ENCODE measurements around the gene GK. TPM values are rescaled to one million over a fixed set of nuclear protein-coding genes. Genes with fewer than 3 reads are reported as not detected.
"Not testable (repeated sequence)": the region's sequence is repeated elsewhere in the genome, so short reads cannot be mapped to it uniquely, and the experiment has no call there.

Gene GK
- total RNA-seq, 1 experiment from 2014 or later: 7.8 TPM

DNA sequence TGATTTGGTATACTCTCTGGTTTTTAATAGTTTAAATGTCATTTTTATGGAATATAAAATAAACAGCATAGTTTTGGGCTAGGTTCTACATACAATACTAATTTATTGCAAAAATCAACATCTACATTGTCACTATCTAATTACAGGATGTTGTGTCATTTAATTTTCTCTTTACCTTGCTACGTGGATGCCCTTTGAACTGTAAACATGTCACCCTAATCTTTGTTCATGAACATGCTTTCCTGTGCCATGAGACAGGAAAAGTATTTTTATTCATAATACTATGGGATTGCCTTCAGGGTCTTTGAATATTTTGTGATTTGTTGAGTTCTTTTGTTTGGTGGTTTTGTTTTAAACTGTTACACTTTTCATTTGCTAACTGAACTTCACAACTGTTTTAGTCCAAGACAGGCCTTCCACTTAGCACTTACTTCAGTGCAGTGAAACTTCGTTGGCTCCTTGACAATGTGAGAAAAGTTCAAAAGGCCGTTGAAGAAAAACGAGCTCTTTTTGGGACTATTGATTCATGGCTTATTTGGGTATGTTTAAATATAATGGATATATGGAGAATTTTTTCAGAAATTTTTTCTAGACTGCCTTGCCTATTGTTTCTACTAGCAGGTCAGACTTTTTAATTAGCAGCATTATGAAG lies 40.9 kb downstream of the GK start:
- no peak for DNase-seq (ENCODE audit: low read depth)

DNA sequence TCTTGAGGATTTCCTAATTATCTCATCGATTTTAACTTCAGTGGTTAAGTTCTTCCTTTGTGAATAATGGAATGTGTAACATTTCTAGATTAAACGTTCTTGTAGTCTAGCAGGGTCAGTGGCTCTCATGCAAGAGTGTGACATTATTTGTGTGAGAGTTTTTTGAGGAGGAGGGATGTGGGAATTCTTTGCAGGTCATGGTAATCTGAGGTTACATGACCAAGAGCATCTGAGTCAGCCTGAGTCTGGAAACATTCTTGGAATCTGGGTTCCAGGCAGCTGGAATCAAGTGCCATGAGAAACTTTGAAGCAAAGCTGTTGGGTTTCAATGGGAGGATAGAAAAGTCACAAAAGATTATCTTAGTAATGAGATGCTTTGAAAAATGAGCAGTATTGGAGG lies 49.5 kb downstream of the GK start:
- peak; percentile 21 for DNase-seq (ENCODE audit: low read depth)

DNA sequence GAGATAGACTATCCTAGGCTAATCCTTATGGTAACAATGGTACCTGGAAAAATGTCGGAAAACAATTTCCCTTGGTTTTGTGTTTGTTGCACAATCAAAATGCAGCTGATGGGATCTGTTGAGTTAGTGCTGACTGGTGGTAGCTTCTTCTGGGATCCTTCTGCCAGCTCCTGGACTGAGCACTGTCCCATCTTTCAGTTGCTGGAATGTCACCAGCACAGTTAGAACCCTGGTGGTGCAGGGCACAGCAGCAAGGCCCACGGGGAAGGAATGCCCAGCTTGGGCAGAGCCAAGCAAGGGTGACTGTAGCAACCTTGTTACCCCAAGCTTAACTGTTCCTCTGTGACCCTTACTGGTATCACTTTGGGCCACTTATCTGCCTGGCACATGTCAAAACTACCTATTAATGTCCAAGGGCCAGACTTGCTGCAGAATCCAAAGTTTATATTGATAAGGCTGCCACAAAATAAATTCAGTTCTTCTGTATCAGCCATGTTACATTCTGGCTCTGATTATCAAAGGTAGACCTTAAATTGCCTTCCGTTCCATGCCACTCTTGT lies 53.1 kb downstream of the GK start:
- DNase-seq (ENCODE audit: low read depth): no peak

DNA sequence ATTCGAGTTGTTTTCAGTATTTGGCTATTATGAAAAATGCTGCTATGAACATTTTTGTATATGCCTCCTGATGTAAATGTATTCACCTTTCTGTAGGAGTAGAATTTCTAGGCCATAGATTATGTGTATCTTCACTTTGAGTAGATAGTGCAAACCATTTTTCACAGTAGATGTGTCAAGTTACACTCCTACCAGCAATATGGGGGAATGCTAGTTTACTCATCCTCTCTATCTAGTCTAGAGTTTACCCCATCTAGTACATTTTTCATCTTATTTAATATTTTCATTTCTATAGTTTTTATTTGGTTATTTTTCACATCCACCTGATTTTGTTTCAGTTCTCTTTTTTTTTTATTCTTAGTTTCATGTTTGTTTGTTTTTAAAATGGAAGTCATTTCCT lies 59.0 kb downstream of the GK start:
- DNase-seq (ENCODE audit: low read depth): no peak

DNA sequence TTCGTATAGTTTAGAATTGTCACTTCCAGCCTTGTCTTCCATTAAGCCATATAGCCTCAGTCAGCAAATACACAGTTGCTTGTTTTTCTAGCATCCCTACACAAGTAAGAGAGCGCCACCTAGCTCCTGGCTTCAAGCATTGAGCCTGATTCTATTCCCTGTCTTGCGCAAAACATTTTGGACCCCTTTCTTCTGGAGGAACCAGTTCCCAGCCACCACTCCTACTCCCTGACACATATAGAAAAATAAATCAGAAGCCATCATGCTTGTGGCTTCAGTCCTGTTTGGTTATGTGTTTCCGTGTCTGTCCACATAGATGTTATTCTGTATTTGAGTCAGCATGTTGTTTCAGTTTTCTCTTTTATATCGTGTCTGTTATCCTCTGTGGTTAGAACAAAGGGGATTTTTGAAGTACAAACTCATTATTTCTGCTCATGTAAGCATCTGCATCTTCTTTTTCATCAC lies 59.9 kb downstream of the GK start:
- peak; percentile 25 for DNase-seq (ENCODE audit: low read depth)

DNA sequence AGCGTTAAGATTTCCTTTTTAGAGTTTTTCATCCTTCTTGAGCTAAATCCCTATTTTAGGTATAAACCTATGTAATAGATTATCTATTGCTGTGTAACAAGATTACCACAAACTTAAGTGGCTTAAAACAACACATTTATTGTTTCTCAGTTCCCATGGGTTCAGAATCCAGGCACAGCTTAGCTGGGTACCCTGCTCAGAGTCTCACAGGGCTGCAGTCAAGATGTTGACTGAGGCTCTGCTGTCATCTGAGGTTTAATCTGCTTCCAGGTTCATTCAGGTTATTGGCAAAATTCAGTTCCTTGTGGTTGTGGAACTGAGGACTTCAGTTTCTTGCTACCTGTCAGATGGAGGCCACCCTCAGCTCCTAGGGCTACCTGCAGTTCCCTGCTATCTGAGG lies 60.9 kb downstream of the GK start:
- no peak for DNase-seq (ENCODE audit: low read depth)

DNA sequence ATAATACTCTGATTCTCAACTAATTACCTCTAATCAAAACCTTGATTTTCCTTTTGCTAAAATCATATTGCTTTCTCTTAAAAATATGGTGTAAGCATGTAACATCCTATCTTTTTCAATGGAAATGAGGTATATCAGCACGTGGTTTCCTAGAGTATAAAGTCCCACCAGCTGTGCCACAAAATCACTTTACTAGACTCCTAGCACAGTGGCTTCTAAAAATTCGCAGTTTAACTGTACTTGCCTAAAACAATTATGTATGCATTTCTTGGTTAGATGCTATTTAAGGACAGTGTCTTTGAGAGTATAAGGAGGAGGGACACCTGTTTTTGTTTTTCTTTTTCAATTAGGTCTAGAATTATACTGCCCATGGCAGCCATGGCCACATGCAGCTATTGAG lies 62.8 kb downstream of the GK start:
- no peak for DNase-seq (ENCODE audit: low read depth)

DNA sequence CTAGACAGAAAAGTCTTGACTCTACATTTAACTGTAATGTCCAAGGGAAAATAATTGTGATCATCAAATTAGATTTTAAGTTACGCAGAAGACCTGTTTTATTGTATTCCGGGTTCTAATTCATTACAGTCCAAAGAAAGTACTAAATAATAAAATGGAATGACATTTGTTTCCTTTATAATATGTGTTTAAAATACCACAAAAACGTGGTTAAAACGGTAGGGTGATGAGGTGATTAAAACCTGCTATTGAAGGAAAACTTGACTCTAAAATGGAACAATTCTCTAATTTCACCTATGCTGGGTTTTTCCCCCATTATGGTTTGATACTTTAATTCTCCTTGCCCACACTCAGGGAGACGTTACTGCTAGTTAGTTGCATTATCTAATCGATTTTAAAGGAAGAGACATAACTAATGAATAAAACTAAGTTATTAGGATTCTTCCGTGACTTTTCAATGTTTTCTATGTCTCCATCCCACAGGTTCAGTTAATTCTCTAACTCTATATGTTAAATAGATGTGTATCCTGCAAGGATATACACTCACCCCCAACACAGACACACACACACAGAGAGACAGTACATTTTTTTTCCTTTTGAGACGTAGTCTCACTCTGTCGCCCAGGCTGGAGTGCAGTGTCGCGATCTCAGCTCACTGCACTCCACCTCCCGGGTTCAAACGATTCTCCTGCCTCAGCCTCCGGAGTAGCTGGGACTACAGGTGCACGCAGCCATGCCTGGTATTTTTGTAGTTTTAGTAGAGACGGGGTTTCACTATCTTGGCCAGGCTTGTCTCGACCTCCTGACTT lies 80.8 kb downstream of the GK start:
- DNase-seq (ENCODE audit: low read depth): no peak

DNA sequence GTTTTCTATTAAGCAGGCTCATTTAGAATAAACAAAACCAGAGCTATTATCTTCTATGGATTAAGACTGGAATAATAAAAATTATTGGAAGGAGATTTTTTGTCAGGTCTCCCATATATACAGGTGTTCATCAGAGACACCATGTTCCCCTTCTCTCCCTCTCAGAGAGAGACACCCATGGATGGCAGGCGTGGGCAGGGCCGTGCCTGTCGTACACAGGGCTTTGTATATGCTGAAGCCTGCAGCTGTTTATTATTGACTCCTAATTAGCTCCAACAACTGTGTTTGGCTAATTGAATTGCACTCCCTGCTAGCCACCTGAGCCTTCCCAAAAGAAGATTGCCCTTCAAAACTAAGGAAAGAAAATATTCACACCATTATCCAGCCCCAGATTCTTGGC lies 81.6 kb downstream of the GK start:
- no peak for DNase-seq (ENCODE audit: low read depth)

DNA sequence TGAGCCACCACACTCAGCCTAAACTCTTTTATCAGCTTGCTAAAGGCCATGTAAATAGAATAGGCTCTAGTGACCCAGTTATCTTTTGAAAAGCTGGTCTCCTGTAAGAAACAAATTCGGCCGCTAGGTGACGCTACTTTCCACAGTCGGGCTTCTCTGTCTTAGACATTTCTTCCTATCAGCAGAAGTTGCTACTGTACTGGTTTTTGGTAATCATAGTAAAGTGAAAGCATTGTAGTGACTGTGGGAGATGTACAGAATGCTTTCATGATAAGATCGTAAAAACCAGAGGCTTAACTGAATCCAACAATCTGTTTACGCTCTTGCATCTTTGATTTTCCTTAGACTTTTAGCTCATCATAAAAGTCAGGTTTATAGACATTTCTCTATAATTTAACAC lies 82.6 kb downstream of the GK start:
- DNase-seq (ENCODE audit: low read depth): peak; percentile 64

DNA sequence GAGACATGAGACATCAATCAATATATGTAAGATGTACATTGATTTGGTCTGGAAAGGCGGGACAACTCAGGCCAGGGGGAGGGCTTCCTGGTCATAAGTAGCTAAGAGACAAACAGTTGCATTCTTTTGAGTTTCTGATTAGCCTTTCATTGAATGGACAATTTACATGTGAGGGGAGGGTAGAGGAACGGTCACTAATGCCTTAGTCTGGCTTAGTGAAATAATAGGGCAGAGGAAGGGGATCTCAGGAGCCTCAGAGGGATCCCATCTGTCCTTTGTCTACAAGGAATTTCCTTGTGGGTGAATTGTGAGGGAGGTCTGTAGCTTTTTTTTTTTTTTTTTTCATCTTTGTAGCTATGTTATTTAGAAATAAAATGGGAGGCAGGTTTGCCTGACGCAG lies 88.3 kb downstream of the GK start:
- DNase-seq (ENCODE audit: low read depth): no peak

DNA sequence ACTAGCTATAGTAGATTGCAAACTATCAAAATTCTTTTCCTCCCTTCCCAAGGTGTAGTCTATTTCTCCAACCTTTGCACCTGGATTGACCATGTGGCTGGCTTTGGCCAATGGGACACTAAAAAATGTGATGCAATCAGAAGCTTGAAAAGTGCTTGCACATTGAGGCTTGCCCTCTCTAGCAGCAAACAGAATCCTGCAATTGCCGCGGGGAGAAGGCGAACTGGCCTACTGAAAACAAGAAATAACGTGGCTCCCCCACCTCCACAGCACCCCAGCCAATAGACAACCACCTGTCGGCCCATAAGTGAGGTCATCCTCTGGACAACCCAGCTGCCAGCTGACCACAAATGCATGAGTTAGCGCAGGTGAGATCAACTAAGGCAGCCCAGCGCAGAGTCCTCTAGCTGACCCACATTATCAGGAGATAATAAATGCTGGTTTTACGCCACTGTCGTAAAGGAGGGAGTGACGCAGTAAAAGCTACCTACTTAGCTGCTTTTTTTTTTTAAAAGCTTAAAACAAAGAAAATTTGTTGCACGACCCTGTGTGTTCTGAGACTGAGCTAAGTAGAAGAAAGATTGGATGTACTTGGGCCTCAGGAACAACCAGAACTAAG lies 95.2 kb downstream of the GK start:
- no peak for DNase-seq (ENCODE audit: low read depth)

DNA sequence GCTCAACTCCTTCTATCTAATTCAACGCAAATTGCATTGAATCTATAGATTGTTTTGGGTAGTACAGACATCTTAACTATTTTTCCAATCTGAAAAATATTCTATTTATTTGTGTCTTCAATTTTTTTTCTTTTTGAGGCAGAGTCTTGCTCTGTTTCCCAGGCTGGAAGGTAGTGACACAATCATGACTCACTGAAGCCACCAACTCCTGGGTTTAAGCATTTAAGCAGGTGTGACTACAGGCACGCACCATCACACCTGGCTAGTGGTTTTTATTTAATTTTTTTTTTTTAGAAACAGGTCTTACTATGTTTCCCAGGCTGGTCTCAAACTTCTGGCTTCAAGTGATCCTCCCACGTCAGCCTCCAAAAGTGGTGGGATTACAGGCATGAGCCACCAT lies 98.3 kb downstream of the GK start:
- peak; percentile 0 for DNase-seq (ENCODE audit: low read depth)

DNA sequence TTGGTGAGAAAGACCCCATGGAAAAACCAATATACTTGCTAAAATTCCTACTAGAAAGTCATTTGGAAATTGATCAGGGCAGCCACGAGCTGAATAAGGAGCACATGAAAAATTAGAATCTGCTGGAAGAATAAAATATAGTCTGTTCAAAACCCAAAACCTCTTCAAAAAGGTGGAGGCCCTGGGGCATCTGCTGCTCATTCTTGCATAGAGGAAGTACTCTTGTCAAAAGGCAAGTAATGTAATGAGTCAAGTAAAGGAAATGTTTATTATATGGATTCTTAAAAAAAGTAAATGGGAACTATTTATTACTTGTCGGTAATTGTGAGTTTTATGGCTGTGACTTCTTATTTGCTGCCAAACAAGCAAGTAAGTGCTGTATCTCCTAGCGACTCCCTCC lies 109.5 kb downstream of the GK start:
- no peak for DNase-seq (ENCODE audit: low read depth)

DNA sequence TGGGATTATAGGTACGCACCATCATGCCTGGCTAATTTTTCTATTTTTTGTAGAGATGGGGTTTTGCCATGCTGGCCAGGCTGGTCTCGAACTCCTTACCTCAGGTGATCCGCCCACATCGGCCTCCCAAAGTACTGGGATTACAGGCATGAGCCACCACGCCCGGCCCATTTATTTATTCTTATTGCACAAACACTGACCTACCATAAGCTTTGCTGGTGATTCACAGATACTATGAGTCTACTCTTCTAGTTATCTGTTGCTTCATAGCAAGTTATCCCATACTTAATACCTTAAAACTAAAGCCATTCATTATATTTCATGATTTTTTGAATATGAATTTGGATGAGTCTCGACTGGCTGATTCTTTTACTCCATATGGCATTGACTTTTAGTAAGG lies 120.5 kb downstream of the GK start:
- not testable (repeated sequence) for DNase-seq (ENCODE audit: low read depth)

DNA sequence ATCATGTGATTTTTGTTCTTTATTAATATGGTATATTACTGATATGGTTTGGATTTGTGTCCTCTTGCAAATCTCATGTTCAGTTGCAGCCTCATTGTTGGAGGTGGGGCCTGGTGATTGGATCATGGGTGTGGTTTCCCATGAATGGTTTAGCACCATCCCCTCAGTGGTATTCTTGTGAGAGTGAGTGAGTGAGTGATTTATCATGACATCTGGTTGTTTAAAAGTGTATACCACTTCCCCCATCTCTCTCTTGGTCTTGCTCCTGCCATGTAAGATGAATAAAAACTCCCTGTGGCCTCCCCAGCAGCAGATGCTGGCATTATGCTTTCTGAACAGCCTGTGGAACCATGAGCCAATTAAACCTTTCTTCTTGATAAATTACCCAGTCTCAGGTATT lies 124.4 kb downstream of the GK start:
- no peak for DNase-seq (ENCODE audit: low read depth)

DNA sequence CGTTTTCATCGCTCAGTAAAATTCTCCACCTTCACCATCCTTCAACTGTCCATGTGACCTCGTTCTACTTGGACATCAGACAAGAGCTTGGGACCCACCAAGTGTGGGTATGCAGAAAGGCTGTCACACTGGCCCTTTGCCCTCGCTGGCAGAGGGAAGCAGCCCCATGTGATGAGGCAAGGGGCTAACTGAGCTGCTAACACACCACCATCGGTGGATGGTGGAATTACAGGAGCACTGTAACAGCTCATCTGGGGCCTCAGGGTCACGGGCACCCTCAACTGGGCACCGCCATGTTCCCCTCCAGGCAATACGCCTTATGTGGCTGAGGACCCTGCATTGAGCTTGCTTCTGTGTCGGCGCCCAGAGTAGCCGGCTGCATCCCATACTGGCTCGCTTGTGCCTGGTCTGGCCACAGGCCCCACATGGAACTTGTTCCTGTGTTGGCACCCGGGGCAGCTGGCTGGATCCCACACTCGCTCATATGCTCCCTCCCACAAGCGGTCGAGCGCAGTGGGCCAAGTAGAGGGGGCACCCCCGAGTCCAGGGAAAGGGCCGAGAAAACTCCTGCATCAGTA lies 126.3 kb downstream of the GK start:
- no peak for DNase-seq (ENCODE audit: low read depth)

Small RNA genes within 50 kb of the gene (small RNA-seq; reads per million reads assigned to genes)
- gene CKS1BP6: not detected

Other genes starting within 250 kb of the GK start
- not detected in 2 replicates for gene TASL, start 75.7 kb upstream of the GK start, total RNA-seq (2014; rRNA removed; shearing (Covaris generic))
- gene TAB3, start 235.8 kb downstream of the GK start, total RNA-seq (2014; rRNA removed; shearing (Covaris generic)): 18.6 and 22.0 TPM in 2 replicates